HL-60 (cell line): ENCODE data around the gene FIG4.

Source experiments
- CTCF ChIP-seq: IDR thresholded peaks from one replicate; pipeline ENCODE4 v1.5.1; 2011; ENCODE audit warnings: low read length, control low read depth, inconsistent platforms; ENCODE audit not compliant: insufficient read depth
- GABPA ChIP-seq: IDR thresholded peaks from 2 replicates; pipeline ENCODE4 v1.6.1; 2012; ENCODE audit warnings: low read depth
- POLR2AphosphoS5 ChIP-seq: IDR thresholded peaks from 2 replicates; pipeline ENCODE4 v1.6.1; 2012; ENCODE audit warnings: low read depth
- TF ChIP-seq, protein P1 (sequence below): IDR thresholded peaks from 2 replicates; pipeline ENCODE4 v1.6.1; 2012; ENCODE audit warnings: low read depth; ENCODE audit not compliant: insufficient replicate concordance

GRCh38 chr6:109738667-109739066 lies 47.6 kb downstream of the FIG4 start:
- TF ChIP-seq CTCF (no peak), GABPA (no peak), POLR2AphosphoS5 (no peak)
- TF ChIP-seq, protein P1, sequence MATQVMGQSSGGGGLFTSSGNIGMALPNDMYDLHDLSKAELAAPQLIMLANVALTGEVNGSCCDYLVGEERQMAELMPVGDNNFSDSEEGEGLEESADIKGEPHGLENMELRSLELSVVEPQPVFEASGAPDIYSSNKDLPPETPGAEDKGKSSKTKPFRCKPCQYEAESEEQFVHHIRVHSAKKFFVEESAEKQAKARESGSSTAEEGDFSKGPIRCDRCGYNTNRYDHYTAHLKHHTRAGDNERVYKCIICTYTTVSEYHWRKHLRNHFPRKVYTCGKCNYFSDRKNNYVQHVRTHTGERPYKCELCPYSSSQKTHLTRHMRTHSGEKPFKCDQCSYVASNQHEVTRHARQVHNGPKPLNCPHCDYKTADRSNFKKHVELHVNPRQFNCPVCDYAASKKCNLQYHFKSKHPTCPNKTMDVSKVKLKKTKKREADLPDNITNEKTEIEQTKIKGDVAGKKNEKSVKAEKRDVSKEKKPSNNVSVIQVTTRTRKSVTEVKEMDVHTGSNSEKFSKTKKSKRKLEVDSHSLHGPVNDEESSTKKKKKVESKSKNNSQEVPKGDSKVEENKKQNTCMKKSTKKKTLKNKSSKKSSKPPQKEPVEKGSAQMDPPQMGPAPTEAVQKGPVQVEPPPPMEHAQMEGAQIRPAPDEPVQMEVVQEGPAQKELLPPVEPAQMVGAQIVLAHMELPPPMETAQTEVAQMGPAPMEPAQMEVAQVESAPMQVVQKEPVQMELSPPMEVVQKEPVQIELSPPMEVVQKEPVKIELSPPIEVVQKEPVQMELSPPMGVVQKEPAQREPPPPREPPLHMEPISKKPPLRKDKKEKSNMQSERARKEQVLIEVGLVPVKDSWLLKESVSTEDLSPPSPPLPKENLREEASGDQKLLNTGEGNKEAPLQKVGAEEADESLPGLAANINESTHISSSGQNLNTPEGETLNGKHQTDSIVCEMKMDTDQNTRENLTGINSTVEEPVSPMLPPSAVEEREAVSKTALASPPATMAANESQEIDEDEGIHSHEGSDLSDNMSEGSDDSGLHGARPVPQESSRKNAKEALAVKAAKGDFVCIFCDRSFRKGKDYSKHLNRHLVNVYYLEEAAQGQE, result no peak
